ENCODE results near the gene RXFP1.

The RXFP1 gene

DNA sequence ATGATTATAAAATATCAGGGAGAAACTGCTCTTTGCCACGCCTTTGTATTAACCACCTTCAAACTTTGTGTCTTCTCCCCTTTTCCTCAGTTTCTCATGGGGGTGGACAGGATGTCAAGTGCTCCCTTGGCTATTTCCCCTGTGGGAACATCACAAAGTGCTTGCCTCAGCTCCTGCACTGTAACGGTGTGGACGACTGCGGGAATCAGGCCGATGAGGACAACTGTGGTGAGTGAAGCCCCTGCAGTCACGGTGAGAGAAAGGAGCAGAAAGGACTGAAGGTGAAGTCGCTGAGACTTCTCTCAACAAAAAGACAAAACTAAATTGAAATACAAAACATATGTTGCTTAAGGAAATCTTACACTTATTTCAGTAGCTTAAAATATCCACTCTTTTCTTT is 50.9 kb downstream of the RXFP1 start:
- H3K4me3 ChIP-seq (ENCODE audit: low read depth, low read length), result no peak overlapping the region
- TF ChIP-seq MYC (IDR thresholded peaks at IDR 0.05; ENCODE audit: low read depth, low read length), result no peak
- no peak for TF ChIP-seq POLR2A (IDR thresholded peaks at IDR 0.05; ENCODE audit: extremely low read depth, insufficient read length)
- TF ChIP-seq, protein P1, sequence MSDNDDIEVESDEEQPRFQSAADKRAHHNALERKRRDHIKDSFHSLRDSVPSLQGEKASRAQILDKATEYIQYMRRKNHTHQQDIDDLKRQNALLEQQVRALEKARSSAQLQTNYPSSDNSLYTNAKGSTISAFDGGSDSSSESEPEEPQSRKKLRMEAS (IDR thresholded peaks at IDR 0.05; ENCODE audit: low read depth, low read length), result no peak
- TF ChIP-seq, protein P2, sequence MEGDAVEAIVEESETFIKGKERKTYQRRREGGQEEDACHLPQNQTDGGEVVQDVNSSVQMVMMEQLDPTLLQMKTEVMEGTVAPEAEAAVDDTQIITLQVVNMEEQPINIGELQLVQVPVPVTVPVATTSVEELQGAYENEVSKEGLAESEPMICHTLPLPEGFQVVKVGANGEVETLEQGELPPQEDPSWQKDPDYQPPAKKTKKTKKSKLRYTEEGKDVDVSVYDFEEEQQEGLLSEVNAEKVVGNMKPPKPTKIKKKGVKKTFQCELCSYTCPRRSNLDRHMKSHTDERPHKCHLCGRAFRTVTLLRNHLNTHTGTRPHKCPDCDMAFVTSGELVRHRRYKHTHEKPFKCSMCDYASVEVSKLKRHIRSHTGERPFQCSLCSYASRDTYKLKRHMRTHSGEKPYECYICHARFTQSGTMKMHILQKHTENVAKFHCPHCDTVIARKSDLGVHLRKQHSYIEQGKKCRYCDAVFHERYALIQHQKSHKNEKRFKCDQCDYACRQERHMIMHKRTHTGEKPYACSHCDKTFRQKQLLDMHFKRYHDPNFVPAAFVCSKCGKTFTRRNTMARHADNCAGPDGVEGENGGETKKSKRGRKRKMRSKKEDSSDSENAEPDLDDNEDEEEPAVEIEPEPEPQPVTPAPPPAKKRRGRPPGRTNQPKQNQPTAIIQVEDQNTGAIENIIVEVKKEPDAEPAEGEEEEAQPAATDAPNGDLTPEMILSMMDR (IDR thresholded peaks at IDR 0.05; ENCODE audit: low read depth, low read length), result no peak
- DNase-seq (ENCODE audit: low read depth), result no peak

DNA sequence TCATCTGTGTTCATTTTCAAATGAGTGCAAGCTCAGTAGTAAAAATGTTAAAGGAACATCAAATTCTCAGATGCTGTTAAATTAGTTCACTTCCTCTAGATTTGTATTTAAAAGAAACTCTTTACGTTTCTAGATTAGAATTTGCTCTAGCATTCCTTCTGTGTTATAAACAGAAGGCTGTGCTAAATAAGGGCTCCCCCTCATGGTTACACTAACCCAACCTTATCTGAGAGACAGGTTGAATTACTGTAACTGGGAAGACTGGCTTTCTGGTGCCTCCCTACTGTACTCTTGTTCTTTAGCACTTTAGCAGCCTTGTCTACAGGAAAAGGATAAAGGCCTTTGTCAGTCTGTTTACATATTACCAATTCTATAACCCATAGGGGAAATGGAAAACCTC is 56.8 kb downstream of the RXFP1 start:
- H3K4me3 ChIP-seq (ENCODE audit: low read depth, low read length), result no peak overlapping the region
- TF ChIP-seq, protein P1 (IDR thresholded peaks at IDR 0.05; ENCODE audit: low read depth, low read length), result no peak
- TF ChIP-seq, protein P2 (IDR thresholded peaks at IDR 0.05; ENCODE audit: low read depth, low read length), result peak; percentile 31
- peak; percentile 30 for DNase-seq (ENCODE audit: low read depth)

GRCh38 chr4:158580064-158580463 is 58.4 kb downstream of the RXFP1 start:
- no peak for DNase-seq (ENCODE audit: low read depth)
- no peak for TF ChIP-seq MYC (IDR thresholded peaks at IDR 0.05; ENCODE audit: low read depth, low read length)
- TF ChIP-seq, protein P2 (IDR thresholded peaks at IDR 0.05; ENCODE audit: low read depth, low read length), result no peak
- TF ChIP-seq, protein P1 (IDR thresholded peaks at IDR 0.05; ENCODE audit: low read depth, low read length), result no peak
- no peak for TF ChIP-seq POLR2A (IDR thresholded peaks at IDR 0.05; ENCODE audit: extremely low read depth, insufficient read length)
- H3K4me3 ChIP-seq (ENCODE audit: low read depth, low read length), result no peak overlapping the region

- no peak for TF ChIP-seq MYC (IDR thresholded peaks at IDR 0.05; ENCODE audit: low read depth, low read length)
- TF ChIP-seq POLR2A (IDR thresholded peaks at IDR 0.05; ENCODE audit: extremely low read depth, insufficient read length), result no peak
- TF ChIP-seq, protein P1 (IDR thresholded peaks at IDR 0.05; ENCODE audit: low read depth, low read length), result no peak
- TF ChIP-seq, protein P2 (IDR thresholded peaks at IDR 0.05; ENCODE audit: low read depth, low read length), result no peak
- DNase-seq (ENCODE audit: low read depth), result no peak
- no peak overlapping the region for H3K4me3 ChIP-seq (ENCODE audit: low read depth, low read length)
Observed at GRCh38 chr4:158581161-158581560, 59.5 kb downstream of the RXFP1 start.

GRCh38 chr4:158586881-158587280 is 65.2 kb downstream of the RXFP1 start:
- no peak for DNase-seq (ENCODE audit: low read depth)
- no peak overlapping the region for H3K4me3 ChIP-seq (ENCODE audit: low read depth, low read length)
- TF ChIP-seq POLR2A (IDR thresholded peaks at IDR 0.05; ENCODE audit: extremely low read depth, insufficient read length), result no peak
- TF ChIP-seq, protein P2 (IDR thresholded peaks at IDR 0.05; ENCODE audit: low read depth, low read length), result no peak
- TF ChIP-seq, protein P1 (IDR thresholded peaks at IDR 0.05; ENCODE audit: low read depth, low read length), result no peak
- no peak for TF ChIP-seq MYC (IDR thresholded peaks at IDR 0.05; ENCODE audit: low read depth, low read length)

DNA sequence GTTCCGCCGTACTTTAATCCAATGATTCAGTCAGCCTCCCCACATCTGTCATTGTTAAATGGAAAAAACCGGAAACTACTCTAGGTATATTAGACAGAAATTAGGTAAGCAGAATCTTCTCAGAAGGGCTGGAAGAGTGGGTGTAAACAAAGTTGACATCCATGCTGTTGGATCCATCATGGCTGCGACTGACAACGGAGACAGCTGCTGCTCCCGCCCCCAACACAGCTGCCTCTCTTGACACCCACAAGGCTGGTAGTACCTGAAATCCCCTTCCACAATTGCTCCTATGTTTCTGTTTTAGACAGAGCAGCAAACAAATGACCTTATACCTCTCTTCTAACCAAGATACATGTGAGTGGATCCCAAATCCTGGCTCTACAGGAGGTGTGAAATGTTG is 66.6 kb downstream of the RXFP1 start:
- no peak overlapping the region for H3K4me3 ChIP-seq (ENCODE audit: low read depth, low read length)
- TF ChIP-seq MYC (IDR thresholded peaks at IDR 0.05; ENCODE audit: low read depth, low read length) (no peak), POLR2A (IDR thresholded peaks at IDR 0.05; ENCODE audit: extremely low read depth, insufficient read length) (no peak)
- TF ChIP-seq, protein P1 (IDR thresholded peaks at IDR 0.05; ENCODE audit: low read depth, low read length), result no peak
- TF ChIP-seq, protein P2 (IDR thresholded peaks at IDR 0.05; ENCODE audit: low read depth, low read length), result no peak
- DNase-seq (ENCODE audit: low read depth), result no peak

Measured in NB4 (cell line).